HepG2 (cell line): ENCODE measurements around the gene IER5L. TPM values are rescaled to one million over a fixed set of nuclear protein-coding genes. Genes with fewer than 3 reads are reported as not detected.
A peak's percentile ranks its signal among the peaks of the same experiment; 100 is the strongest.

Experiments
- BCL6 ChIP-seq: IDR thresholded peaks from 2 replicates; pipeline ENCODE4 v1.6.1; 2016; ENCODE audit warnings: missing genetic modification reagents, missing compliant biosample characterization
- CBFB ChIP-seq: sonication (generic); formaldehyde crosslinking; IDR thresholded peaks from 2 replicates; pipeline ENCODE4 v1.4.0; 2020; ENCODE audit warnings: missing genetic modification reagents
- CEBPB ChIP-seq: IDR thresholded peaks from 2 replicates; pipeline ENCODE4 v1.6.1; 2011; ENCODE audit warnings: low read depth, low read length, improper control_type of control experiment, borderline replicate concordance
- ERF ChIP-seq: IDR thresholded peaks from 2 replicates; pipeline ENCODE4 v1.6.1; 2018; ENCODE audit warnings: missing biosample characterization, missing genetic modification reagents
- GATAD1 ChIP-seq: IDR thresholded peaks from 2 replicates; pipeline ENCODE4 v1.6.1; 2016; ENCODE audit warnings: missing genetic modification reagents, missing compliant biosample characterization
- MBNL3 ChIP-seq: fragments of 250-450 bp; sonication (Bioruptor Pico); conservative IDR thresholded peaks from 2 replicates; pipeline ENCODE4 v1.8.0; 2022; ENCODE audit warnings: mild to moderate bottlenecking, inconsistent platforms
- NBN ChIP-seq: fragments of 450-650 bp; conservative IDR thresholded peaks from 2 replicates; pipeline ENCODE4 v1.6.1; 2017
- RARG ChIP-seq: sonication (generic); formaldehyde crosslinking; IDR thresholded peaks from 2 replicates; pipeline ENCODE4 v1.4.0; 2020; ENCODE audit warnings: low read depth, mild to moderate bottlenecking, missing genetic modification reagents
- RBM39 ChIP-seq: fragments of 200-400 bp; formaldehyde crosslinking; IDR thresholded peaks from one replicate; pipeline ENCODE4 v1.6.1; 2018; ENCODE audit warnings: antibody characterized with exemption, mild to moderate bottlenecking, low read depth, low read length; ENCODE audit not compliant: poor library complexity, severe bottlenecking
- RFX5 ChIP-seq: IDR thresholded peaks from 2 replicates; pipeline ENCODE4 v1.6.1; 2011; ENCODE audit warnings: low read depth, low read length, improper control_type of control experiment
- SALL1 ChIP-seq: sonication (generic); formaldehyde crosslinking; IDR thresholded peaks from 2 replicates; pipeline ENCODE4 v1.8.0; 2022; ENCODE audit warnings: mild to moderate bottlenecking, missing genetic modification reagents
- SOX6 ChIP-seq, 2 experiments: fragments of 450-650 bp in 1 of 2; sonication (generic) in 1 of 2; formaldehyde crosslinking in 1 of 2; IDR thresholded peaks; 2 replicates each; pipeline versions ENCODE4 v1.4.0 to v1.6.1; 2017 to 2020; ENCODE audit warnings: antibody characterized with exemption in 1 of 2, mild to moderate bottlenecking in 1 of 2, missing genetic modification reagents in 1 of 2
- ZNF615 ChIP-seq: sonication (generic); formaldehyde crosslinking; IDR thresholded peaks from 2 replicates; pipeline ENCODE4 v1.5.0; 2020; ENCODE audit warnings: mild to moderate bottlenecking, missing genetic modification reagents, borderline replicate concordance
- polyA plus RNA-seq, 8 experiments: library from polyadenylated mRNA; depleted of rRNA in 3 of 8; stranded (reverse) in 7 of 8; unstranded in 1 of 8; fragments of >200 nt; fragmentation: Illumina TruSeq in 4 of 8; extraction: Trizol in 4 of 8; gene quantifications; 2 replicates each; pipeline versions ENCODE4 v1.2.1 to v1.2.3, GENCODE V29; 2011 to 2016; ENCODE audit warnings: low read depth in 4 of 8, missing spikeins in 1 of 8, mixed read lengths in 1 of 8; ENCODE audit not compliant: insufficient read depth in 1 of 8
- total RNA-seq, 5 experiments: library from RNA; depleted of rRNA; stranded (reverse); fragments of >200 nt; fragmentation: Illumina TruSeq; extraction: Trizol; gene quantifications; 2 replicates each; pipeline ENCODE4 v1.2.3, GENCODE V29; 2016; ENCODE audit warnings: low read depth in 1 of 5
- TF ChIP-seq, protein P1 (sequence below): sonication (generic); formaldehyde crosslinking; IDR thresholded peaks from 2 replicates; pipeline ENCODE4 v1.4.0; 2020; ENCODE audit warnings: mild to moderate bottlenecking, missing genetic modification reagents
- TF ChIP-seq, protein P2 (sequence below): sonication (generic); formaldehyde crosslinking; IDR thresholded peaks from 2 replicates; pipeline ENCODE4 v1.9.0; 2021; ENCODE audit warnings: missing genetic modification reagents, mild to moderate bottlenecking, borderline replicate concordance
- TF ChIP-seq, protein P3 (sequence below): sonication (generic); formaldehyde crosslinking; IDR thresholded peaks from 2 replicates; pipeline ENCODE4 v1.5.1; 2020; ENCODE audit warnings: mild to moderate bottlenecking, missing genetic modification reagents, borderline replicate concordance
- TF ChIP-seq, protein P4 (sequence below): IDR thresholded peaks from 2 replicates; pipeline ENCODE4 v1.6.1; 2016
- TF ChIP-seq, protein P5 (sequence below): sonication (generic); formaldehyde crosslinking; IDR thresholded peaks from 2 replicates; pipeline ENCODE4 v1.4.0; 2020; ENCODE audit warnings: mild to moderate bottlenecking, missing genetic modification reagents
- TF ChIP-seq, protein P6 (sequence below): sonication (generic); formaldehyde crosslinking; IDR thresholded peaks from 2 replicates; pipeline ENCODE4 v1.5.1; 2020; ENCODE audit warnings: missing genetic modification reagents, mild to moderate bottlenecking, borderline replicate concordance

IER5L gene
- total and polyA plus RNA-seq, 2 of the 13 experiments (the other 11 are each of a cell fraction or from before 2014, with no cell fraction given) = 1.8 to 3.3 TPM

DNA sequence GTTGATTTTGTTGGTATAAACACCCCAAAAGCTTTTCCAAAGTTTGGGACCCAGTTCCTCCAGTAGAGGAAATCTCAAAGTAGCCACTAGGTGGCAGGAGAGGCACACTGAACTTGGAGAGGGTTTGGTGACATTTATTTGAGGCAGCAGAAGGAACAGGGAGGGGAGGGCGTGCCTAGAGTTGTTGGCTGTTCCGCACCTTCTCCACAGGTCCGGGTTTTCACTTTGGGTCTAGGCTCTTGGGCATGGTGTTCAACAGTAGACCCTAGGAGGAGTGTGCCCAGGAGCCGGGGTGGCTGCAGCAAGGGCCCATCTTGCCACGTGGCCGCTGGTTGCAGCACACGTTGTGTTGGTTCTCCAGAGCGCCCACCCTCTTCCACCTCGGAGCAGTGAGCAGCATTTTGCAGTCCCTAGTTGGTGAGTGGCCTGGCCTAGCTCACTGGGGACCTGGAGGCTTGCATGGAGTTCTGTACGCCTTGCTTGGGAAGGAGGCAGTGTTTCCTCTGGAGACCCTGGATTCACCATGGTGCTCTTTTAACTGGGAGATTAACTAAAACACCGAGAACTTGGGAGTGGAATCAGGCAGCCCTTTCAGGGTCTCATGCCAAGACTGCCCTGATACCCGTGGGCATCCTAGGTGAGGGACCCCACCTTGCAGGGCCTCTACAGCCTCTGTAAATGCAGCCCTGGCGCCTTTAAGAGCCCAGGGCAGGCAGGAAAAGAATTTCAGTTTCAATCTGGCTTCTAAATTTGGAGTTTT, 38.6 kb downstream of the IER5L start (continued):
- TF ChIP-seq SOX6 (IDR thresholded peaks at IDR 0.05) (no peak), SOX6 (CRISPR knock-in tag; IDR thresholded peaks at IDR 0.05) (0 out of 2 replicates have a peak, but pooled peaks have one; percentile 30), RBM39 (no peak), MBNL3 (CRISPR knock-in tag) (no peak), SALL1 (no peak), BCL6 (CRISPR knock-in tag) (no peak), GATAD1 (CRISPR knock-in tag) (peak; percentile 30; the same call in 1 of the 2 replicates), ERF (CRISPR knock-in tag) (peak; percentile 28; the same call in 1 of the 2 replicates), NBN (no peak), RARG (CRISPR knock-in tag) (no peak), ZNF615 (CRISPR knock-in tag) (0 out of 2 replicates have a peak, but pooled peaks have one; percentile 49), RFX5 (no peak), CEBPB (no peak), CBFB (CRISPR knock-in tag) (no peak)
- TF ChIP-seq, protein P1, sequence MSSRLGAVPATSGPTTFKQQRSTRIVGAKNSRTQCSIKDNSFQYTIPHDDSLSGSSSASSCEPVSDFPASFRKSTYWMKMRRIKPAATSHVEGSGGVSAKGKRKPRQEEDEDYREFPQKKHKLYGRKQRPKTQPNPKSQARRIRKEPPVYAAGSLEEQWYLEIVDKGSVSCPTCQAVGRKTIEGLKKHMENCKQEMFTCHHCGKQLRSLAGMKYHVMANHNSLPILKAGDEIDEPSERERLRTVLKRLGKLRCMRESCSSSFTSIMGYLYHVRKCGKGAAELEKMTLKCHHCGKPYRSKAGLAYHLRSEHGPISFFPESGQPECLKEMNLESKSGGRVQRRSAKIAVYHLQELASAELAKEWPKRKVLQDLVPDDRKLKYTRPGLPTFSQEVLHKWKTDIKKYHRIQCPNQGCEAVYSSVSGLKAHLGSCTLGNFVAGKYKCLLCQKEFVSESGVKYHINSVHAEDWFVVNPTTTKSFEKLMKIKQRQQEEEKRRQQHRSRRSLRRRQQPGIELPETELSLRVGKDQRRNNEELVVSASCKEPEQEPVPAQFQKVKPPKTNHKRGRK (CRISPR knock-in tag) = no peak
- TF ChIP-seq, protein P2, sequence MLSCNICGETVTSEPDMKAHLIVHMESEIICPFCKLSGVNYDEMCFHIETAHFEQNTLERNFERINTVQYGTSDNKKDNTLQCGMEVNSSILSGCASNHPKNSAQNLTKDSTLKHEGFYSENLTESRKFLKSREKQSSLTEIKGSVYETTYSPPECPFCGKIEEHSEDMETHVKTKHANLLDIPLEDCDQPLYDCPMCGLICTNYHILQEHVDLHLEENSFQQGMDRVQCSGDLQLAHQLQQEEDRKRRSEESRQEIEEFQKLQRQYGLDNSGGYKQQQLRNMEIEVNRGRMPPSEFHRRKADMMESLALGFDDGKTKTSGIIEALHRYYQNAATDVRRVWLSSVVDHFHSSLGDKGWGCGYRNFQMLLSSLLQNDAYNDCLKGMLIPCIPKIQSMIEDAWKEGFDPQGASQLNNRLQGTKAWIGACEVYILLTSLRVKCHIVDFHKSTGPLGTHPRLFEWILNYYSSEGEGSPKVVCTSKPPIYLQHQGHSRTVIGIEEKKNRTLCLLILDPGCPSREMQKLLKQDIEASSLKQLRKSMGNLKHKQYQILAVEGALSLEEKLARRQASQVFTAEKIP (CRISPR knock-in tag) = no peak
- TF ChIP-seq, protein P3, sequence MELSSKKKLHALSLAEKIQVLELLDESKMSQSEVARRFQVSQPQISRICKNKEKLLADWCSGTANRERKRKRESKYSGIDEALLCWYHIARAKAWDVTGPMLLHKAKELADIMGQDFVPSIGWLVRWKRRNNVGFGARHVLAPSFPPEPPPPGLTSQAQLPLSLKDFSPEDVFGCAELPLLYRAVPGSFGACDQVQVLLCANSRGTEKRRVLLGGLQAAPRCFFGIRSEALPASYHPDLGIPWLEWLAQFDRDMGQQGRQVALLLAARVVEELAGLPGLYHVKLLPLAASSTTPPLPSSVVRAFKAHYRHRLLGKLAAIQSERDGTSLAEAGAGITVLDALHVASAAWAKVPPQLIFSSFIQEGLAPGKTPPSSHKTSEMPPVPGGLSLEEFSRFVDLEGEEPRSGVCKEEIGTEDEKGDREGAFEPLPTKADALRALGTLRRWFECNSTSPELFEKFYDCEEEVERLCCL (CRISPR knock-in tag) = peak; percentile 67; the same call in 1 of the 2 replicates
- TF ChIP-seq, protein P4, sequence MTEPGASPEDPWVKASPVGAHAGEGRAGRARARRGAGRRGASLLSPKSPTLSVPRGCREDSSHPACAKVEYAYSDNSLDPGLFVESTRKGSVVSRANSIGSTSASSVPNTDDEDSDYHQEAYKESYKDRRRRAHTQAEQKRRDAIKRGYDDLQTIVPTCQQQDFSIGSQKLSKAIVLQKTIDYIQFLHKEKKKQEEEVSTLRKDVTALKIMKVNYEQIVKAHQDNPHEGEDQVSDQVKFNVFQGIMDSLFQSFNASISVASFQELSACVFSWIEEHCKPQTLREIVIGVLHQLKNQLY (CRISPR knock-in tag) = no peak
- TF ChIP-seq, protein P5, sequence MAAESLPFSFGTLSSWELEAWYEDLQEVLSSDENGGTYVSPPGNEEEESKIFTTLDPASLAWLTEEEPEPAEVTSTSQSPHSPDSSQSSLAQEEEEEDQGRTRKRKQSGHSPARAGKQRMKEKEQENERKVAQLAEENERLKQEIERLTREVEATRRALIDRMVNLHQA (CRISPR knock-in tag) = no peak
- TF ChIP-seq, protein P6, sequence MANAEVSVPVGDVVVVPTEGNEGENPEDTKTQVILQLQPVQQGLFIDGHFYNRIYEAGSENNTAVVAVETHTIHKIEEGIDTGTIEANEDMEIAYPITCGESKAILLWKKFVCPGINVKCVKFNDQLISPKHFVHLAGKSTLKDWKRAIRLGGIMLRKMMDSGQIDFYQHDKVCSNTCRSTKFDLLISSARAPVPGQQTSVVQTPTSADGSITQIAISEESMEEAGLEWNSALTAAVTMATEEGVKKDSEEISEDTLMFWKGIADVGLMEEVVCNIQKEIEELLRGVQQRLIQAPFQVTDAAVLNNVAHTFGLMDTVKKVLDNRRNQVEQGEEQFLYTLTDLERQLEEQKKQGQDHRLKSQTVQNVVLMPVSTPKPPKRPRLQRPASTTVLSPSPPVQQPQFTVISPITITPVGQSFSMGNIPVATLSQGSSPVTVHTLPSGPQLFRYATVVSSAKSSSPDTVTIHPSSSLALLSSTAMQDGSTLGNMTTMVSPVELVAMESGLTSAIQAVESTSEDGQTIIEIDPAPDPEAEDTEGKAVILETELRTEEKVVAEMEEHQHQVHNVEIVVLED = no peak
